SHP77 treated with DMSO at 0.1 percent for 48 hours (cell line): Measurements from ENCODE around the gene COL23A1.
"Not testable (repeated sequence)": the region's sequence is repeated elsewhere in the genome, so short reads cannot be mapped to it uniquely, and the experiment has no call there.

ENCODE experiments used
- DNase-seq: peaks from one replicate; lab custom pipeline; 2025; lab: John Stamatoyannopoulos, UW

Gene COL23A1

GRCh38 chr5:178207917-178208280 lies 382.3 kb downstream of the COL23A1 start:
- DNase-seq, result no peak

GRCh38 chr5:178207183-178207916 lies 382.8 kb downstream of the COL23A1 start:
- DNase-seq, result no peak

- DNase-seq, result no peak
Measured at GRCh38 chr5:178206166-178207101, 383.8 kb downstream of the COL23A1 start.

- DNase-seq, result no peak
Measured at GRCh38 chr5:178205749-178206047, 384.5 kb downstream of the COL23A1 start.

- no peak for DNase-seq
Measured at GRCh38 chr5:178204935-178205748, 385.1 kb downstream of the COL23A1 start.

GRCh38 chr5:178204182-178204934 lies 385.8 kb downstream of the COL23A1 start, which contains the start of gene HNRNPAB:
Gene HNRNPAB, plus strand, starts transcription at chr5:178204533. Its CDS starts 305 bp downstream, at chr5:178204838.
- DNase-seq, result peak; percentile 77

GRCh38 chr5:178203670-178204181 lies 386.5 kb downstream of the COL23A1 start:
- no peak for DNase-seq

GRCh38 chr5:178202541-178202940 lies 387.7 kb downstream of the COL23A1 start:
- DNase-seq, result no peak

GRCh38 chr5:178201927-178202235 lies 388.3 kb downstream of the COL23A1 start:
- no peak for DNase-seq

GRCh38 chr5:178201221-178201926 lies 388.8 kb downstream of the COL23A1 start:
- DNase-seq, result no peak

- no peak for DNase-seq
Measured at GRCh38 chr5:178199581-178200434, 390.4 kb downstream of the COL23A1 start.

GRCh38 chr5:178198706-178199105 lies 391.5 kb downstream of the COL23A1 start:
- no peak for DNase-seq

GRCh38 chr5:178198151-178198550 lies 392.0 kb downstream of the COL23A1 start:
- not testable (repeated sequence) for DNase-seq

GRCh38 chr5:178196986-178197385 lies 393.2 kb downstream of the COL23A1 start:
- no peak for DNase-seq

GRCh38 chr5:178196281-178196812 lies 393.8 kb downstream of the COL23A1 start:
- no peak for DNase-seq

- no peak for DNase-seq
Measured at GRCh38 chr5:178194026-178194425, 396.2 kb downstream of the COL23A1 start.

GRCh38 chr5:178193251-178193809 lies 396.9 kb downstream of the COL23A1 start:
- no peak for DNase-seq

- DNase-seq, result no peak
Measured at GRCh38 chr5:178192787-178193186, 397.4 kb downstream of the COL23A1 start.

- DNase-seq, result no peak
Measured at GRCh38 chr5:178192244-178192643, 397.9 kb downstream of the COL23A1 start.
